ENCODE measurements around the gene SNCA.

The SNCA gene

GRCh38 chr4:89821612-89822011, 15.3 kb downstream of the SNCA start:
- DNase-seq = no peak
- in situ Hi-C loops (cut with MboI; ENCODE audit: low pct_unique_long_range_greater_than_20kb, low sequenced_read_pairs) = no loop called here

- no peak for DNase-seq
- in situ Hi-C loops (cut with MboI; ENCODE audit: low pct_unique_long_range_greater_than_20kb, low sequenced_read_pairs) = no loop called here
These were observed 17.0 kb downstream of the SNCA start for GRCh38 chr4:89820010-89820409.

DNA sequence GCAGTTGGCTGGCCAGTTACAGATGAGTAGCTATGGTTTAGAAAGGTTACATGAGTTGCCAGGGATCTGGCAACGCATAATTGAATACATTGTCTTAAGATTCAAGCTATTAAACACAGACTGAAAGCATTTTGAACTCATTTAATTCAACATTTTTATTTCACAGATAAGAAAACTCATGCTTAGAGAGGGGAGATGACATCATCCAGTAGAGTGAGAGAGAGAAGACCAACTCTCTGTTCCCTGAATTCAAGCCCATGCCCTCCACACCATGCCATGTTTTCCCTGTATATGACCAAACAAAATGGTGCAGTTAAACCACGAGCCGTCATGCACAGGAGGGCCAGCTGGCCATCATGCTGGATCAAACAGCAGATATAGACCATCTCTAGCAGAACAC, 22.6 kb downstream of the SNCA start:
- in situ Hi-C loops (cut with MboI; ENCODE audit: low pct_unique_long_range_greater_than_20kb, low sequenced_read_pairs) = no loop called here
- DNase-seq = no peak

- in situ Hi-C loops (cut with MboI; ENCODE audit: low pct_unique_long_range_greater_than_20kb, low sequenced_read_pairs) = no loop called here
- DNase-seq = no peak
These were observed 23.8 kb downstream of the SNCA start for GRCh38 chr4:89813197-89813596.

DNA sequence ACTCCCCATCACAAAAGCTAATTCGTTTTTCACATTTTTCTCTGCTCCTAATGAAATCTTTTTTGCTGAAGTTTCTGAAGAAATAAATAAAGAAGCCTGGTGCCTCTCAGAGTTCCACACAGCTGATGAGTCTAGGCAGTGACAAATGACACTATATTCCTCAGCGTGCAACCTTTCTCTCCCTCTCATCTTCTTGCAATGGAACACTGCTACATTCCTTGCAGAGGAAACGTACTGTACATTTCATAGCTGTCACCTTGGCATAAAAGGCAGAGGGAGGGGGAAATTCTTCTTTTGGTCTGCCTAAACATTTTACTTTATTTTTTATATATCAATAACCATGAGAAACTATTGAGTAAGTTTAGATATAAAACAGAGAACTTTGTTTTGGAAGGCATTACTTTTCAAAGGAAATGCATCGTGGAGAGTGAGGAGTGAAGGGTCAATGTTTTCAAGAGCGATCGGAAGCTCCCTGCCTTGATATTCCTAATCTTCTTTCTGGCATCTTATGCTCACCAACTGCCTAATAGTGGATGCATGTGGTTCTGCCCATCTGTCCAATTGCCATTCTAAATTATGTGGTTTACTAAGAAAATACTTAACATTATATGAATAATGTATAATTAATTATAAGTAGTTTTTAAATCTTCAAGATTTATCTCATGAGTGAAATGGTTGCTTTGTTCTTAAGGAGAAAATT, 29.4 kb downstream of the SNCA start:
- in situ Hi-C loops (cut with MboI; ENCODE audit: low pct_unique_long_range_greater_than_20kb, low sequenced_read_pairs) = no loop called here
- no peak for DNase-seq

DNA sequence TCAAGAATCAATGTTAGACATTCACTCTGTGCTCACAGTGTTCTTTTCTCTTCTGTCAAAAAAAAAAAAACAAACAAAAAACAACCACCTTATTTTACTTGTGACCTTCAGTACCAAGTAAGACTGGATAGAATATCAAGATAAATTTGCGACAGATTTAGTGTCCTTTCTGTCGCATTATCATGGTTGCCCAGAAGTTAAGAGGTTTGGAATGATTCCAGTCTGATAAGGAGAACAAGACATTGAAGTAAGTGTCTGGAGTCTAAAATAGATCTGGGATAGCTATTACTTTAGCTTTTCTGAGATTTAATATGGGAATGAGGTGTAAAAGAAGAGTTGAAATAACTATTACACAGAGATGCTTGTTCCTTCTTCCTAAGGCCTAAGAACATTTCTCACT, 31.7 kb downstream of the SNCA start:
- no peak for DNase-seq
- in situ Hi-C loops (cut with MboI; ENCODE audit: low pct_unique_long_range_greater_than_20kb, low sequenced_read_pairs) = no loop called here

DNA sequence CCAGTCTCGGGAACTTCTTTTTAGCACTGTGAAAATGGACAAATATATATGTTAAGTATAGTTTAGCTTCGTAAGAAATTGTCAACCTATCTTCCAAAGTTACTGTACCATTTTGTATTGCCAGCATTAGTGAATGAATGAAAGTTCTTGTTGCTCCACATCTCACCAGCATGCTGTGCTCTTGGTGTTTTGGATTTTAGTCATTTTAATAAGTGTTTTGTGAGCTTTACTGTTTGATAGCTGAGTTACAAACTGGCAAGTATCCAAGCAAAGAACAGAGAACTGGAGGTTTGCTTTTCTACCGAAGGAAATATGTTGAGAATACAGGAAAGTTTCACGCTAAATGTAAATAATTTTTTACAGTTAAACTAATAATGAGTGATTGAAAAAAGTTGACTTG, 33.0 kb downstream of the SNCA start:
- DNase-seq = no peak
- in situ Hi-C loops (cut with MboI; ENCODE audit: low pct_unique_long_range_greater_than_20kb, low sequenced_read_pairs) = no loop called here

GRCh38 chr4:89803036-89803435, 33.9 kb downstream of the SNCA start:
- in situ Hi-C loops (cut with MboI; ENCODE audit: low pct_unique_long_range_greater_than_20kb, low sequenced_read_pairs) = no loop called here
- DNase-seq = no peak

DNA sequence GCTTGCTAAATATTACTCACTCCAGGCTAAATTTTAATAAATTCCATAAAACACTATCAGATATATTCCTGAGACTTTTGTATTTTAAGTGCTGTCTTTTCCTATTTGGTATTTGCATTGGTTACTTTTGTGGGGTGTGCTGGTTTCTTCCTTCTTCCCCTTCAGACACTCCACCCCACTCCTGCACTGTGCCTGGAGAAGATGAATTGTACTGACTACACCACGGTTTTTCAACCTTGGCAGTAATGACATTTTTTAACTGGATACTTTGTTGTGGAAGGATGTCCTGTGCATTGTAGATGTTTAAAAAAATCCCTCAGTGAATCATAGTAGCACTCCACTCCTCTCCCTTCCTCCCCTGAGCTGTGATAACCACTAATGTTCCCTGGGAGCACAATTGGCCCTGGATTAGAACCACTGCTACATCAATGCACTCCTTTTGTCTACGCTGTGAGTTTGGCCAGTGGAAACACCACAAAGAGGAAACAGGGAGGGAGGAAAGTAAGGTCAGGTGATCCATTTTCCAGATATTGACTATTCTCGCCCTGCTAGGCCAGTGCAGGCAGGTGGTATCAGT, 36.3 kb downstream of the SNCA start:
- in situ Hi-C loops (cut with MboI; ENCODE audit: low pct_unique_long_range_greater_than_20kb, low sequenced_read_pairs) = no loop called here

DNA sequence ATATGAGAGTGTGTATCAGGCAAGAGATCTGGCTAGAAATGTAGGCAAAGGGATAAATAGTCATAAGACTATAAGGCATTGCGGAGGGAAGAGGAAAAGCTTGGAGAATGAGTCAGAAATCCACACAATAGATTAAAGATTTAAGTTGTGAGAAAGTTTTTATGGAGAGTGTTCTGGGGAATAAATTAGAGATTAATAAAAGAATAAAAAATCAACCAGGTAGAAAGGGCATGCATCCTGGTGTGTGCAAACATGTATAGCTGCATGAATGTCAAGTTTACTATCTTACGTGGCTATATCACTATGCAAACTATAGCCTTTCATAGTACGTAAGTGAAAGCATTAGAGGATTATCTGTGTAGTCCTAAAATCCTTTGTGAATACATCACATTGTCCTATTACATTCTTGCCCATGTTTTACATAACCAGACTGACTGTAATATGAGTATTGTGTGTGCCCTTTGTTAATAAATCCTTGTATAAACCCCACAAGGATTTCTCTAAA, 36.9 kb downstream of the SNCA start:
- DNase-seq = no peak
- in situ Hi-C loops (cut with MboI; ENCODE audit: low pct_unique_long_range_greater_than_20kb, low sequenced_read_pairs) = no loop called here

More for the DNA sequence above, 36.3 kb downstream of the SNCA start:
- no peak for DNase-seq

DNA sequence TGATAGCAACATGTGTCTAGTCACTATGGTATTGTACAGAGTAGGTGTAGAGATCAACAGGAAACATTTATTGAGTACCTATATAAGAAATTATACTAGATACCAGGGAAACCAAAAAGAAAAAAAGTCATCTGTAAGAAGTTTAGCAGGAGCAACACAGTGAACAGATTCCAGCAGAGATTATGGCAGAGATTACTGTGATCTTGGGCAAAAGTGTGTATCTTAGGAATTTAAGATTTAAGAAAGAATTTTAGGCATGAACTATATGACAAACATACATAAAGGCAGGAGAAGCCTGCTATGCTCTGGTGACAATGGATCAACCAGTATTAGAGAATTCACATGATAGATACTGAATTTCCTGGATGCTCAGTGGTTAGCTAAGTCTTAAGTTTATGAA, 37.9 kb downstream of the SNCA start:
- in situ Hi-C loops (cut with MboI; ENCODE audit: low pct_unique_long_range_greater_than_20kb, low sequenced_read_pairs) = no loop called here
- DNase-seq = no peak

GRCh38 chr4:89797117-89797516, 39.8 kb downstream of the SNCA start:
- DNase-seq = no peak

DNA sequence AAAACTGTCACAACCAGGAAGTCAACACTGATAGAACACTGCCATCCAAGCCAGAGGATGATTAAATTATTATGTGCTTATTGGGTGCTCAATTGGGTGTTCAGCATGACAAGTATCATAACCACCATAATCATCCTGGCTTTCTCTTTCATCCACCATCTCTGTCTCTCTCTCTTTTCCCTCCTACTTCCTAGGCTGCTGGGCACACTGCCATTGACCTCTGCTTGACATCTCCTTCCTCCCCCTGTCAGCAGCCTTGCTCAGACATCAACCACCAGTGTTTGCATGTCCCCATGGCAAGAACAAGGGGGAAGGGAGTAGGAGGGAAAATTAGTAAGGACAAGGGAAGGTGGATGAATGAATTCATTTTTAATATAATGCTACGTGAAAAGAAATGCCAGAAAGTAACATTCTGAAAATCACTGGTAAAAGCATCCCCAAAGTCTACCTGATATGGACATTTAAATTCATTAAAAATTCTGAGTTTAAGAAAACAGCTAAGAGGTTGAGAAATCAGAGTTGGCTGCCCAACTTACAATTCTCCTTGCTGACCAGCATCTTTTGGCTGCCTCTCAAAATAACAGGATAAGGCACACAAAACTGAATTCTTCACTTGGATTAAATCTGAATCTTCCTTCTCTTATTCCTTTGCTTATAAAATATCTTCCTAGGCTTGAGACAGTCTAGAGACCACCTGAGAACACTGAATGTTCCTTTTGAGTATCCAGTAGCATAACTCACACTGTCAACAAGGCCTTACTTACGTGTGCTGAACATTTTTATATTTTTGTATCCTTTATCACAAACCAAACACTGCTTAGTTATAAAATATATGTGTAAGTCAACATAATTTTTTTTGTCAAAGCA, 48.5 kb downstream of the SNCA start:
- in situ Hi-C loops (cut with MboI; ENCODE audit: low pct_unique_long_range_greater_than_20kb, low sequenced_read_pairs) = no loop called here
- no peak for DNase-seq

More at GRCh38 chr4:89797117-89797516, 39.8 kb downstream of the SNCA start:
- in situ Hi-C loops (cut with MboI; ENCODE audit: low pct_unique_long_range_greater_than_20kb, low sequenced_read_pairs) = no loop called here

- DNase-seq = no peak
- in situ Hi-C loops (cut with MboI; ENCODE audit: low pct_unique_long_range_greater_than_20kb, low sequenced_read_pairs) = no loop called here
These were observed 52.2 kb downstream of the SNCA start for GRCh38 chr4:89784686-89785231.

GRCh38 chr4:89781321-89781720, 55.6 kb downstream of the SNCA start:
- in situ Hi-C loops (cut with MboI; ENCODE audit: low pct_unique_long_range_greater_than_20kb, low sequenced_read_pairs) = no loop called here

GRCh38 chr4:89773805-89774204, 63.2 kb downstream of the SNCA start:
- in situ Hi-C loops (cut with MboI; ENCODE audit: low pct_unique_long_range_greater_than_20kb, low sequenced_read_pairs) = no loop called here
- DNase-seq = no peak

More at GRCh38 chr4:89781321-89781720, 55.6 kb downstream of the SNCA start:
- no peak for DNase-seq

- in situ Hi-C loops (cut with MboI; ENCODE audit: low pct_unique_long_range_greater_than_20kb, low sequenced_read_pairs) = no loop called here
- DNase-seq = no peak
These were observed 67.1 kb downstream of the SNCA start for GRCh38 chr4:89769856-89770255.

DNA sequence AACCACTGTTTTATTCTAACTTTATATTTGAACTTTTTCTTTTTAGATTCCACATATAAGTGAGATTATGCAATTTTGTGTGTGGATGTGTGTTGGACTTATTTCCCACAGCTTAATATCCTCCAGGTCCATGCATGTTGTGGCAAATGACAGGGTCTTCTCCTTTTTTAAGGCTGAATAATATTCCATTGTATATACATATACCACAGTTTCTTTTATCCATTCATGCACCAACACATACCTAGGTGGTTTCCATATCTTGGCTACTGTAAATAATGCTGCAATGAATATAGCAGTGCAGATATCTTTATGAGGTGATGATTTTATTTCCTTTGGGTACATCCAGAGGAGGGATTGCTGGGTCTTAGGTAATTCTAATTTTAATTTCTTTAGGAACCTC, 69.0 kb downstream of the SNCA start:
- no peak for DNase-seq
- in situ Hi-C loops (cut with MboI; ENCODE audit: low pct_unique_long_range_greater_than_20kb, low sequenced_read_pairs) = no loop called here

DNA sequence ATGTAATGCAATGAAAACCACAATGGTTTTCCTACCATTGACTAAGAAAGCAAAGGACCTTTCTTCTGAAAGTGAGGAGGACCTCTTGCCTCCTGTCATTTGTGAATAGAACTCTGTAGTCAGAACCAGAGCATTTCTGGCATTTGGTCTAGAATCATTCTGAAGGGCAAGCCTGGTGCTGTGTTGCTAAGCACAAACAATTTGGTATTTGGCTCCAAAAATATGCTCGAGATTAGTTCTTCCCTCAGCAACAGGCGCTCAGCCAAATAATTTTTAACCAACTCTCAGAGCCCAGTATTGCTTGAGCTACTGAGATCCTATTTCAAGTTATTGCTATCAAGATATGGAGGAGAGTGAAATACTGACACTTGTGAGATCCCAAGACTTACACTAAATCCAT, 71.0 kb downstream of the SNCA start:
- in situ Hi-C loops (cut with MboI; ENCODE audit: low pct_unique_long_range_greater_than_20kb, low sequenced_read_pairs) = no loop called here
- DNase-seq = no peak

GRCh38 chr4:89765528-89765927, 71.4 kb downstream of the SNCA start:
- in situ Hi-C loops (cut with MboI; ENCODE audit: low pct_unique_long_range_greater_than_20kb, low sequenced_read_pairs) = no loop called here
- DNase-seq = no peak
